Mucosa of descending colon (tissue), 3 donors: ENCODE data around the gene NME4. TPM values are rescaled to one million over a fixed set of nuclear protein-coding genes. Genes with fewer than 3 reads are reported as not detected.
A peak's percentile ranks its signal among the peaks of the same experiment; 100 is the strongest.

Experiments used
- ATAC-seq: fragments of 200-7000 bp; cut with Tn5 transposase; one replicate; pipeline ENCODE4 v1.9.1; 2020; ENCODE audit warnings: mild to moderate bottlenecking, moderate library complexity
- DNase-seq, 3 donors: peaks; one replicate each; pipeline ENCODE4 v3.0.0-alpha.2; 2020
- H3K36me3 ChIP-seq: fragments of 200-600 bp; one replicate; pipeline ENCODE4 v1.8.0; 2021; ENCODE audit warnings: low read depth, mild to moderate bottlenecking
- H3K4me1 ChIP-seq: fragments of 200-600 bp; one replicate; pipeline ENCODE4 v1.8.0; 2021; ENCODE audit warnings: low read depth, mild to moderate bottlenecking
- H3K4me3 ChIP-seq: fragments of 200-600 bp; one replicate; pipeline ENCODE4 v1.8.0; 2021; ENCODE audit warnings: mild to moderate bottlenecking
- H3K9me3 ChIP-seq: fragments of 200-600 bp; one replicate; pipeline ENCODE4 v1.8.0; 2021; ENCODE audit warnings: mild to moderate bottlenecking
- CTCF ChIP-seq: fragments of 200-600 bp; IDR thresholded peaks from one replicate; pipeline ENCODE4 v1.8.0; 2022; ENCODE audit warnings: antibody characterized with exemption, mild to moderate bottlenecking
- intact Hi-C, 2 donors: fragments of 100-400 bp; cut with DNase I in 1 of 2; cut with micrococcal nuclease in 1 of 2; formaldehyde crosslinking; loops; one replicate each; pipeline versions ENCODE4 v1.11.0 to v1.11.1; 2022; cut with DNase I, micrococcal nuclease
- total RNA-seq, 3 donors: library from RNA; stranded (reverse); fragmentation: NEBNext Ultra II Directional in 2 of 3; extraction: Animal tissue kit (Norgen Biotek cat#: 25700) in 2 of 3; gene quantifications; one replicate each; pipeline versions ENCODE4 v1.2.1 to v1.2.4, GENCODE V29; 2021 to 2023
- donor health status: DM: no; HTN: no; CAD: no; lungs with moderate emphysema.
- donor health status: DM: no; HTN: no; CAD: no.
- donor health status: DM: no; HTN: yes; CAD: no.

NME4 gene
- total RNA-seq, 3 donors from 2014 or later, result 24.5 to 125 (median 43.6) TPM

- intact Hi-C loops, result no loop called here
- Histone ChIP-seq H3K36me3 (no peaks in the 10 kb centered on the region), H3K4me1 (peaks cover 10% of the 10 kb centered on the region), H3K9me3 (no peaks in the 10 kb centered on the region), H3K4me3 (no peak overlapping the region)
- no peak for TF ChIP-seq CTCF
- DNase-seq (peak in 1 of 3 donors; percentile 51), ATAC-seq (no peak)
Observed at GRCh38 chr16:398561-399339, 1.8 kb downstream of the NME4 start.

- peaks cover 10% of the 10 kb centered on the region for H3K4me1 ChIP-seq
Observed at GRCh38 chr16:399340-400019, 2.5 kb downstream of the NME4 start.

GRCh38 chr16:400061-400591, 3.1 kb downstream of the NME4 start:
- Histone ChIP-seq H3K4me3 (no peak overlapping the region), H3K9me3 (no peaks in the 10 kb centered on the region), H3K4me1 (peaks cover 10% of the 10 kb centered on the region), H3K36me3 (no peaks in the 10 kb centered on the region)
- TF ChIP-seq CTCF, result no peak
- intact Hi-C loops, result no loop called here
- DNase-seq (peak in 1 of 3 donors; percentile 38), ATAC-seq (no peak)

More at GRCh38 chr16:399340-400019, 2.5 kb downstream of the NME4 start:
- no peak overlapping the region for H3K4me3 ChIP-seq
- DNase-seq (no peak), ATAC-seq (no peak)
- H3K36me3 ChIP-seq, result no peaks in the 10 kb centered on the region
- TF ChIP-seq CTCF, result no peak
- H3K9me3 ChIP-seq, result no peaks in the 10 kb centered on the region
- intact Hi-C loops, result no loop called here

GRCh38 chr16:401468-402348, 4.7 kb downstream of the NME4 start, which contains the start of gene DECR2:
TSS of gene DECR2 (plus strand) at chr16:401885. CDS start at chr16:401964, 79 bp downstream.
- H3K4me1 ChIP-seq, result peaks cover 5% of the 10 kb centered on the region
- H3K36me3 ChIP-seq, result no peaks in the 10 kb centered on the region
- H3K4me3 ChIP-seq, result peak within 1 kb of the TSS; percentile 41
- H3K9me3 ChIP-seq, result no peaks in the 10 kb centered on the region
- TF ChIP-seq CTCF, result no peak
- DNase-seq, result peak; percentile 97 to 99 (median 99)
- intact Hi-C loops, result no loop called here
- peak; percentile 94 for ATAC-seq

GRCh38 chr16:404971-405486, 8.0 kb downstream of the NME4 start:
- intact Hi-C loops, result no loop called here
- Histone ChIP-seq H3K4me1 (peaks cover 5% of the 10 kb centered on the region), H3K4me3 (no peak overlapping the region), H3K9me3 (no peaks in the 10 kb centered on the region), H3K36me3 (no peaks in the 10 kb centered on the region)
- no peak for TF ChIP-seq CTCF
- no peak for DNase-seq
- ATAC-seq, result no peak
